NCI-H1092 (cell line): ENCODE results near the gene GGACT.
A peak's percentile ranks its signal among the peaks of the same experiment; 100 is the strongest.
"Not testable (repeated sequence)": the region's sequence is repeated elsewhere in the genome, so short reads cannot be mapped to it uniquely, and the experiment has no call there.

ENCODE experiments used
- DNase-seq: peaks from one replicate; lab custom pipeline; 2025; lab: John Stamatoyannopoulos, UW

The GGACT gene

GRCh38 chr13:100588331-100589177, at the start of gene GGACT:
TSS of gene GGACT (minus strand) at chr13:100588789. CDS start at chr13:100532591, 56,198 bp downstream.
- DNase-seq: peak; percentile 69

GRCh38 chr13:100637796-100638195, 49.2 kb upstream of the GGACT start:
- DNase-seq: no peak

- no peak for DNase-seq
These were observed 48.8 kb upstream of the GGACT start for GRCh38 chr13:100637380-100637779.

GRCh38 chr13:100636441-100636840, 47.9 kb upstream of the GGACT start:
- no peak for DNase-seq

- no peak for DNase-seq
These were observed 47.4 kb upstream of the GGACT start for GRCh38 chr13:100636004-100636403.

- no peak for DNase-seq
These were observed 46.1 kb upstream of the GGACT start for GRCh38 chr13:100634696-100635095.

GRCh38 chr13:100633461-100633860, 44.9 kb upstream of the GGACT start:
- no peak for DNase-seq

- DNase-seq: peak; percentile 12
These were observed 42.0 kb upstream of the GGACT start for GRCh38 chr13:100630555-100630954.

- DNase-seq: no peak
These were observed 38.5 kb upstream of the GGACT start for GRCh38 chr13:100627120-100627519.

- no peak for DNase-seq
These were observed 36.9 kb upstream of the GGACT start for GRCh38 chr13:100625447-100625846.

GRCh38 chr13:100620792-100621191, 32.2 kb upstream of the GGACT start:
- DNase-seq: no peak

GRCh38 chr13:100619940-100620339, 31.4 kb upstream of the GGACT start:
- DNase-seq: no peak

- DNase-seq: not testable (repeated sequence)
These were observed 30.3 kb upstream of the GGACT start for GRCh38 chr13:100618897-100619296.

- no peak for DNase-seq
These were observed 24.4 kb upstream of the GGACT start for GRCh38 chr13:100613031-100613430.

- DNase-seq: no peak
These were observed 23.3 kb upstream of the GGACT start for GRCh38 chr13:100611678-100612492.

- DNase-seq: no peak
These were observed 22.1 kb upstream of the GGACT start for GRCh38 chr13:100610391-100611347.

- no peak for DNase-seq
These were observed 20.3 kb upstream of the GGACT start for GRCh38 chr13:100608906-100609305.

- no peak for DNase-seq
These were observed 19.9 kb upstream of the GGACT start for GRCh38 chr13:100608489-100608888.

GRCh38 chr13:100604918-100605710, 16.5 kb upstream of the GGACT start:
- no peak for DNase-seq

GRCh38 chr13:100602493-100603111, 14.0 kb upstream of the GGACT start:
- DNase-seq: no peak

- DNase-seq: no peak
These were observed 13.1 kb upstream of the GGACT start for GRCh38 chr13:100601716-100602115.
